GM19438 (cell line): ENCODE data around the gene MARCKS.

Experiments
- ATAC-seq: cut with Tn5 transposase; IDR thresholded peaks from one replicate; pipeline ENCODE4 v1.9.1; 2021; ENCODE audit warnings: low read depth; ENCODE audit not compliant: unreplicated experiment

Gene MARCKS, protein sequence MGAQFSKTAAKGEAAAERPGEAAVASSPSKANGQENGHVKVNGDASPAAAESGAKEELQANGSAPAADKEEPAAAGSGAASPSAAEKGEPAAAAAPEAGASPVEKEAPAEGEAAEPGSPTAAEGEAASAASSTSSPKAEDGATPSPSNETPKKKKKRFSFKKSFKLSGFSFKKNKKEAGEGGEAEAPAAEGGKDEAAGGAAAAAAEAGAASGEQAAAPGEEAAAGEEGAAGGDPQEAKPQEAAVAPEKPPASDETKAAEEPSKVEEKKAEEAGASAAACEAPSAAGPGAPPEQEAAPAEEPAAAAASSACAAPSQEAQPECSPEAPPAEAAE

DNA sequence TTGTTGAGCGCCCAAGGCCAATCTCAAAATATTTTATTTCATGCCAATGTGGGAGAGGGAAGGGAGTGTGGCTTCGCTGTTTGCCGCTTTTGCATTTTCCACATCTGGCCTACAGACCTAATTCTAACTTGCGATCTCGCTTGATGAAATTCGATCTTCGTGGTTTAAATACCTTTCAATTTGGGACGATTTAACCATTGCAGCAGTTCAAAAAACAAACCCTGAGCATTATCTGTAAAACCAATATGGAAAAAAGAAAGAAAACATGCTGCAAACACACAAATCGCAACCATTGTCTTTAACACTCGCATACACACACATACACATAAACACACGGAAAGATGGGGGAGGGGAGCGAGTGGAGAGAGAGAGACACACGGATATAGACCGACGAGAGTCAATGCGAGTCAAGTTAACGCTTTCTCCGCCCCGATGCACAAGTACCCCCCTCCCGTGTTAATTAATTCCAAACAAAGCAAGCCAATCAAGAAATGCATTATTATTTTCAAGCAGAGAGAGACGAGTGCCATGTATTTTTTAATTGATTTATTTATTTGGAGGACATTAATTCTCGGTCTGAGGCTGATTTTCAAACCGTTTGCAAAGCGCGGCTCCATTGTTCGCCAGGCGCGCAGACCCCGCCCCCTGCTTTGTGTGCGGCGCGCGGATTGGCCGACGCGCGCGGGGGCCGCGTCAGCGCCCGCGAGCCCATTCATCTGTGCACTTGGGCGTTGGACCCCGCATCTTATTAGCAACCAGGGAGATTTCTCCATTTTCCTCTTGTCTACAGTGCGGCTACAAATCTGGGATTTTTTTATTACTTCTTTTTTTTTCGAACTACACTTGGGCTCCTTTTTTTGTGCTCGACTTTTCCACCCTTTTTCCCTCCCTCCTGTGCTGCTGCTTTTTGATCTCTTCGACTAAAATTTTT is at the start of gene MARCKS:
Gene MARCKS (plus strand): TSS at position 721 of the 931 bp plus-strand sequence. CDS start 401 bp downstream, outside the sequence.
- peak; percentile 36 for ATAC-seq

DNA sequence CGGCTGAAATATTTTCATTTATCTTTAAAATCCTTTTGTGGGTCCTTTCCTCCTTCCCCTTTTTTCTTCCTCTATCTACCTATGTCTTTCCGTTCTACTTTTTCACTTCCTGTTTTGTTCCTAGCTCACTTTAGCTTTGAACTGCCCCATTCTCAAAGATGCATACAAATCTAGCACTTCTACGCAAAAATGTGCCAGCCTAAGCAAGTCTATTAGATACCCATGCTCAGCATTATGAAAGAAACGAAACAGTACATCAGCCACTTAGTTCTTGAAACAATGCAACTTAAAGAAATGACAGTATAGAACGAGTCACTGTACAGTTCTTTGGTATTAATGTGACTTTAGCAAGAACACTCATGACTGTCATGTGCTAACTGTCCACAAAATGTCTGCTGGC is 47.3 kb upstream of the MARCKS start:
- ATAC-seq = peak; percentile 59

DNA sequence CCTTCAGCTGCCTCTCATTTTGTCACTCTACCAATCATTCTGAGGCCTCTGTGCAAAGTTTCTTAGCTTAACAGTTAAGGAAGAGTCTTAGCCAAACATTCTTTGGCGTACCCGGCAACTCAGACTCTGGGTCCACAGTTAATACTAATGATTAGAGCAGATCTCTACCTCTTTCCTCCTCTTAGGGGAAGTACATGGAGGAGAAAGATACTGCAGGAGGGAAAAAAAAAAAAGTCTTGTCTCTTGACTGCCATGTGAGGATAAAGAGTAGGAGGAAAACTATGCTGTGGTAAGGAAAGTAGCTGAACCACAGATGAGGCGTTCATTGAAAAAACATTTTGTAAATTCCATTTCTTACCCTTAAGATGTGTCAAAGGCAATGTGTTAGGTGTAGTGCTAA is 44.0 kb upstream of the MARCKS start:
- ATAC-seq = no peak

DNA sequence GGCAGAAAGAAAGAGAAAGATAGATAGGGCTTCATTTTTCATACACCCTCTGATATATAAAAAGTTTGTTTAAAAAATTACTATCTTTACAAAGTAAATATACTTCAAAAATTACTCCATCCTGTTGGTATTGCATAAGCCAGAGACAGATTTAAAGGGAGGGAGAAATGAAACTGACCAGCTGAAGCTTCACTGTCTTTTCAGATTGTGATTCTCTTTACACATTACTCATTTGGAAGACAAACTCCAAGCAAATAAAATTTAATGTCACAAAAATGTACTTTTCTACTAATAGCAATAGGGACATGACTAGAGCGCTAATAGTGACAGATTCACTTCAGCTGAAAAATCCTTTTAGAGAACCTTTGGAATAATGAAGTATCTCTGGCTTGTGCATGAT is 38.6 kb upstream of the MARCKS start:
- no peak for ATAC-seq

DNA sequence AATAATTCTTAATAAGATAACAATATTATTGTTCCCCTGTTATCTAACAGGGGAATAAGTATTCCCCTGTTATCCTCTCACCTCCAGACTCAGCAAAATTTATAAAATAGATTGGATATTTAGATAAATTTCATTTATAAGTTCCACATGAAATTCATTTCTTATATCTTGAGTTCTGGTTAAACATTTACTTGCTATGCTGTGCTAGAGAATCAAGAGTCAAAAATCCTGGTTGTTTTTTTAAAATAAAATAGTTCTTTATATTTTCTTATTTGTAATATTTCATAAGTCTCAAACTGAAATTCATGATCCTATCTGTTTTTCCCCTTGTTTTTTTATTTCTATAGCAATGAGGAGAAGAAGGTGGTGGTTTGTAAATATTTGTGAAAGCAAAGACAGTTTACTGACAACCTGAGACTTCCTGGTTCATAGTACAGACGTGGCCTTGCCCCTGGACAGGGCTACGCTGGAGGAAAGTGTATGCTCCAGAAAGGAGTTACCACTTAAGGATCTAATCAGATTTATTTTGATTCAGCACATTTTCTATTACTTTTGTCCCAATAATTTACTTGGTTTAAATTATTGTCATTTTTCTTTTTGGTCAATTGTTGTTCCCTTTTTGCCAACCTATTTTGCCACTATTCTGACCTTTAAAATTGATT is 37.8 kb upstream of the MARCKS start:
- no peak for ATAC-seq

DNA sequence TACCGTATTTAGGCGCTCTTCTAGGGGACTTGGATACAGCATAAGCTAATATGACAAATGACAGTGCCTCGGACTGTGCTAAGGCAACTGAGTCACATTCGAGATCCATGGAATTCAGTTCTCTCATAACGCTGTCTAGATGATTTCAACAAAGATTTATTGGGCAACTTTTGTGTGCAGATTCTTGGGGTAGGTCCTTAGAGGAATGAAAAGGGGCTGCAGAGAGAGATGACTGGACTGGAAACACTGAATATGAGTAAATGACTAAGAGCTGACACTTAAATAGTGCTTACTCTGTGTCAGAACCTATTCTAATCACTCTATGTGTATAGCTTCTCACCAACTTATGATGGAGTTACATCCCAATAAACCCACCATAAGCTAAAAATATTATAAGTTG is 36.4 kb upstream of the MARCKS start:
- no peak for ATAC-seq

DNA sequence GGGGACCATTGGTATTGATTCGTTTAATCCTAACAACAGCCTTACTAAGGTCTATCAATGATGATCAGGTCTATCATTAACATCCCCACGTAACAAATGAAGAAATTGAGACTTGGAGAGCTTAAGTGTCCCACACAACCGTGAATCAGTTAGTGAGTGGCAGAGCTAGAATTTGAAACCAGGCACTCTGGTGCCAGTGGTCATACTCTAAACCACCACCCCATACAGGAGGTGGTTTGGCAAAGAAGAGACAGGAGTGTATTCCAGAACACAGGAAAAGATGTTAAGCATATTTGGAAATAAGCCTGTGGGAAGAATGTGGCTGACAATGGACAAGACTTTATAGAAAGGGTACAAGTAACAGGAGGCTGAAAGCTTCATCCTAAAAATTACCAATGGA is 35.7 kb upstream of the MARCKS start:
- no peak for ATAC-seq

DNA sequence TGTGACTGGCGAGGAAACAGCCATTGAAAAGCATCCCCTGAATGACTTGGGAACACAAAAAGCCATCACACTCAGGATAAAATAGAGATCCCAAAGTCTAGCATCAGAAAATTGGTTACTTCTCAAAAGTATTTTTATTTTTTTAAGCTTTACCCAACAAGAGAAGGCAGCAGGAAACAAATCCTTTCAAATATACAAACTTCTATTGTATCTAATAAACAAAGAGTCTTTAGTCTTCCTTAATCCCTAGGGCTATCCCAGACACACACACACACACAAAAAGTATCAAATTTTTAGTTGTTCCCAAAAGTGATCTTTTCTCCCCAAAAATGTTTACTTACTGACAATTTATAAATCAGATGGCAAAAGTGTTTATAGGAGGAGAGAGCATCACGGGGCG is 33.2 kb upstream of the MARCKS start:
- ATAC-seq = no peak

DNA sequence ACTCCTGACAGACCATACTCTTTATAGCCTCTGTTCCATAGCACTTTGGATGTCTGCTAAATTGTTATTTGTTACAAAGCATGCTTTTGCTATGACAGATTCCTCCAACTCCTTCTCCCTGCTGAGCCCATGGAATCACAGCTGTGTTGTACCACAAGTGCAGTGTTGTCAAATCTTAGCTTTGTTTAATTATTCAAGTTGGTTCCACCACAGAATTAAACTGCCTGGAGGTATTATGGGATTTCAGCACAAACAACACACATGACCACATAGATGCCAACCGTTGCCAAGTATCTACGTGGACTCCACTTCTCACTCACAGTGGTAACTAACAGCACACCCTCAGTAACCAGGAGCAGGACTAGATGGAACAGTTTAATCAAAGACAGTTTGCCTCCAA is 32.7 kb upstream of the MARCKS start:
- no peak for ATAC-seq

DNA sequence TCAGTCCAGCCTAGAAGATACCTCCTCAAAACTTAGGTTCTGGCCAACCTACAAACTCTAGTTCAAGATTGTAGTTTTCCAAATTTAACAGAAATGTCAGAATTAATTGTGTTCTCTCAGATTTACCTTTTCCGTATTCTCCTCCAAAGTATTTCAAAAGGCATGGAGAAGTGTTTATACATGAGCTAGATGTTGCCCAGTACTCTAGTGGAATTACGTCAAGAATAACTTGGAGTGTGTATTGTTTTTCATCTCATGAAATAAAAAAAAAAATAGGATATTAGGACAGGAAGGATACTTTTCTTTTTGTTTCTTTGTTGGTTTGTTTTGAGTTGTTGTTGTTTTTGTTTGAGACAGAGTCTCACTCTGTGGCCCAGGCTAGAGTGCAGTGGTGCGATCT is 32.3 kb upstream of the MARCKS start:
- no peak for ATAC-seq

DNA sequence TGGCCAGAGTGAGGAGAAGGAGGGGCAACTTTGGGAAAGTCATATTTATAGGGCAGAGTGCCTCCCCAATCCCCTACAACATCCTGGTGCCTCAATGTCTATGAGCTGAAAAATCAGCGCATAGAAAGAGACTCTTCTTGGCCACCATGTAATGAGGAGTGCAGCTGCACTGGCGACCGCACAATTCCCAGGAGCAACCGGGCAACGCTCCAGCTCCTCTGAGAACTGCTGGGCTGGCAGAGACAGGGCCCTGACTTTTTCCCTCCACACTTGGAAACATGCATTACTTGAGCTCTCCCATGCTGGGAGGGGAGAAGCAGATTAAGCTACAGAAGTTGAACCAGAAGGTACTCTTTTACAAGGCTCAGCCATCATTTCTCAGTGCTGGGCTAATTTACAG is 31.4 kb upstream of the MARCKS start:
- ATAC-seq = no peak

DNA sequence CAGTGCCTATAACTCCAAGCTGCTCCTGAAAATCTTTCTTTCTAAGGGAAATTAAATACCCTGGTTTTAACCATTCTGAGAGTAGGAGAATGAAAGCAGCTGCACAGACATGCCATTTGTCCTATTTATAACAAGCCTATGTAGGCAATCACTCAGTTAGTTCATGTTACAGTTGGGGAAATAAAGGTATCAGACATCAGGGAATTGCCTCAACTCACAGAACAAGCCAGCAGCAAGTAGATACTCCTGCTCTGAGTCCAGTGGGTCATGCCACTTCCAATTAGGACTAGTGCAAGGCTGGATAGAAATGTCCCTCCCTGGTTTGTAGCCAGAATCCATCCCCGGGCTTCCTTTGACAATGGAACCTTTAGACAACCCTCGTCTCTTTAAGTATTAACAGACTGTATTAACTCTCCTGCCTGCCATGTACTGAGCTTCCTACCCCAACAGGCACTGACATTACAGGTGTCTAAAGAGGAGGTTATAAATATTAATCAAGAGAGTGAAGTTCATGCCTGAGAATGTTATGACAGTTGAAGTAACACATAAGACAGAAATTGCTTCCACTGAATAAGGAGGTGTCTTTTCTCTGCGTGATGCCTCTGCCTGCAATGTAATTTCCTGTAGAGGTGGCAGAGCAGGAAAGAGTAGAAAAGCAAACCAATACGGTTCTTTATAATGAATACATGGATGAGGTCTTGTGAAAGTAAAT is 28.0 kb upstream of the MARCKS start:
- no peak for ATAC-seq

DNA sequence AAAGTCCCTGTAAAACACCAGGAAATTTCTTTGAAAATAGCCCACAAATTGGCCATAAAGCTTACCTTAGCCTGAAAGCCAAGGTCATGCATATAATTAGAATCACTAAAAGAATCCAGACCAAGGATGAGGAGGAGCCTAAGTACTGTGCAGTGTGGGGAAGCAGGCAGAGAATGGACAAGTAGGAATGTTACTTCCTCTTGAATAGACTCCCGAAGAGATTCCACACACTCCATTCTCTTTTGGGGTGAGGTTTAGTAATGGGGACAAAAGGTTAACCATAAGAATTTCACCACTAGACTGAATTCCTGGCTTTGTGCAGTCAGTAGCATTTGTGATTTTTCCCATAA is 27.5 kb upstream of the MARCKS start:
- ATAC-seq = no peak

DNA sequence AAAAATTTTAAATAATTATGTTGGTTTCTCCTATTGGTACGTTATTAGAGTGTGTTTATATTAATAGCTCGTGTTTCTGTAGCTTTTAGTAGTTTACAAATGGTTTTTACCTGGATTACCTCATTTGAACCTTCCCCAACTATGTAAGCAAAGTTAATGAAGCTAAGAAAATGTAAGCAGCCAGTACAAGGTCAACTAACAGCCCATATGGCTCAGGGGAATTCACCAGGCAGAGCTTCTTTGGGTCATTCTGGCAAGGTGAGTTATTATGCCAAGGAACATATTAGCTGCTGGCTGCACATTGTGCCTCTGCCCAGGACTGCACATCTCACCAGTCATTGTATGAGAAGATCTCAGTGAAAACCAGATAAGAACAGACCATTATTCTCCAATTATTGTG is 27.0 kb upstream of the MARCKS start:
- ATAC-seq = no peak

DNA sequence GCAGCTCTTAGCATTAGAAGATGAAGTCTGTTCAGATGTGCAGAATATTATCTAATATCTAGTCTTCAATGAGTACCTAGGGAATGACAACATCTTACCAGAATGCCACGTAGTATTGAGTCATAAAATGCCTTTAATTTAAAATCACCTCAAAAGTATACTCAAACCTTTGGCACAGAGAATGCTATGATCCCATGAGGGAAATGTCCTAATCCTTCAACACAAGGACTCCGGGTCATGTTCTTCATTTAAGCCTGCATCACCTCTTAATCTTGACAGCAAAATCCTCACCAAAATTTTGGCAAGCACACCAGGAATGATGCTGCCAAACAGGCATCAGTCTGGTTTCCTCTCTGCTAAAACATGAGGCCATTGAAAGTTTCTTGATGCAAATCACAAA is 23.6 kb upstream of the MARCKS start:
- ATAC-seq = no peak

DNA sequence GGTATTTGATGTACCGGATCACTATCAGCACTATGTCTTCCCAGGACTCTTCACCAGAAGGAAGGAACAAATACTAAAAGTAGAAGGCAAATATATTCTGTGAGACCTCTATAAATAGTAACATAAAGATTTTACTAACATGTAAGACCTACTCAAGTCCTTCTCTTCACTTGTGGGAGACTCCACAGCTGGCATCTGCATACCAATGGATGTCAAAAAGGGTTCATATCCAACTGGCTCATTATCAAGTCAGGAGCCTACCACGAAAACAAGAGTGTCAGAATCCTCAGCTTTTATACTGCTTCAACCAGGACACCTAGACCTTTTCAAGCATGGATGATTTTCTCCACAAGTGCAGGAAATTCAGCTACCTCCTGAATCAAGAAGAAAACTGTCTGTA is 20.0 kb upstream of the MARCKS start:
- ATAC-seq = no peak

DNA sequence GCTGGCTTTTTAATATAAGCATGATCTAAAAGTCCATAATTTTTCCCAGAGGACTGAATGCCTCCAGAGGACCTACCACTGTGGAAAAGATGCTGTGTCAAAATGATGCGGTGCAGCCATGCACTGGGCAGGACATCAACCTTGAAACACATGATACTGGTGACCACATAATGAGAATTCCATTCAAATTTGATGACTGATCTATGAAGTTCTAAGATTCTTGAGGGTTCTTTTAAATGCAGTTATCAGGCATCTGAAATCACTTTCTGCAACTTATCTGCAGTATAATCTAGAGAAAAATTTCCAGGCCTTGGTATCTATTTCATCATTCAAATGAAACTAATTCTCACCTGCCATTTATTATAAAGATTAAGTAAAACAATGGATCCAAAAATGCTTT is 15.0 kb upstream of the MARCKS start:
- no peak for ATAC-seq

DNA sequence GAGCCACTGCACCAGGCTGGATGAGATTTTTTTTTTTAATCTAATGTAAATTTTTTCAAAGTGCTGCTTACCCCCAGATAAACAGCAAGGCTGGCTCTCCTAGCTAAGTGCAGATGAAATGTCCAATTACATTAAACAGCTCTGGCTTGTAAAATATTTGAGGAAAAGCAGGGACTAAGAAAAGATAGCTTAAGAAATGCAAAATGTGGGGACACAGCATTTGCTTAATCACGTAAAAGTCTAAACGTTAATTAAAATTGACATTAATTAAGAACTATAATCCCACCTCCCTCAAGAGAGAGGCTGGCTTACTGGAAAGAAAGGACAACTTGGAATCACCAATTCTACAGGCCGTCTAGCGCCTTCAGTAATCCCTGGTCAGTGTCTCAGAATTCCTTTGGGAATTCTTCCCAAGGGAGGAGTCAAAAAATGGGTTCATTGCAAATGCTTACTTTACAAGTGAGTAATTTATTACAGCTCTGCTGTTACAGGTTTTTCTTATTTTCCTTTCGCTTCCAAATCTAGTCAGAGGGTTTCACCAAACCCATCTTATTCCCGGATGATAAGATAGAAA is 13.6 kb upstream of the MARCKS start:
- ATAC-seq = no peak

DNA sequence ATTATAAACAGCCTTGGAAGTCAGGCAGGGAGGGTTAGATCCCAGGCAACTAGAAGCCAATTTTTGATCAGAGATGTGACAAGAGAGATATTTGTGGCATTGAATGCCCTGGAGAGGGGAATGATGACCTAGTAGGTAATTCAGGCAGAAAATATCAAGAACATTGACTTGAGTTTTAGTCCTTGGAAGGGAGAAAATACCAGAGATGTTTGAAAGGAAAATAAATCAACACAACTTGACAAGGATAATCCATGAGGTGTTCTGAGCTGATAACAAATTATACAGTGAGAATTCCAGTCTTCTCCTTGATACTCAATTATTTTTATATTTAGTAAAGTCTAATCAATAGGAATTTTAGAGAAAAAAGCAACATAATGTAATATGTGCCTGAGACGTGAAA is 10.6 kb upstream of the MARCKS start:
- ATAC-seq = no peak

DNA sequence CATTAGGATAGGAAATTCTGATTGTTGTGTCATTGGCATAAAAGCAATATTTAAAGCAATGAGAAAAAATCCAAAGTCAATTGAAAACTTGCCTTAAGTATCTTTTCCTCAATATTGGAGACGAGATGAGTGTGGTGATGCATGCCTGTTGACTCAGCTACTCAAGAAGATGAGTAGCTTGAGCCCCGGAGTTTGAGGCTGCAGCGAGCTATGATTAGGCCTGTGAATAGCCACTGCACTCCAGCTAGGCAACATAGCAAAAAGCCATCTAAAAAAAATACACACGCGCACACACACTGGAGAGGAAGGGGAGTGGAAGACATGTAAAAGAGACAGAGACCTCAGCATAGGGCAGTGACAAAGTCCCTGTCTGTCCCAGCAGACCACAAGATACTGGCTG is 9.7 kb upstream of the MARCKS start:
- ATAC-seq = no peak
